Hypothalamus (tissue), 51 donors: ENCODE data around the gene SIGLEC9.
"Not testable (repeated sequence)": the region's sequence is repeated elsewhere in the genome, so short reads cannot be mapped to it uniquely, and the experiment has no call there.

Source experiments
- DNase-seq, 51 donors: peaks; one replicate each; lab custom pipeline; 2025; lab: John Stamatoyannopoulos, UW

Gene SIGLEC9

DNA sequence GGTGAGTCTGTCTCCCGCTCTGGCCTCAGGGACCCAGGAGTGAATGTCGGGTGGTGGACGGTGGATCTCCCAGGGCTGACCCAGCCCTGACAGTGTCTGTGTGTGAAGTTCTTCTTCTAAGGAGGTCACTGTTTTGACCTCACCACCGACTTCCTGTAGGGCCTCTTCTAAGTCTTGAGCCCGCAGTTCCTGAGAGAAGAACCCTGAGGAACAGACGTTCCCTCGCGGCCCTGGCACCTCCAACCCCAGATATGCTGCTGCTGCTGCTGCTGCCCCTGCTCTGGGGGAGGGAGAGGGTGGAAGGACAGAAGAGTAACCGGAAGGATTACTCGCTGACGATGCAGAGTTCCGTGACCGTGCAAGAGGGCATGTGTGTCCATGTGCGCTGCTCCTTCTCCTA is 17.4 kb downstream of the SIGLEC9 start, which contains the start of gene SIGLEC7:
Gene SIGLEC7 (plus strand): TSS at position 183 of the 400 bp plus-strand sequence. CDS start 69 bp downstream, at position 252.
- peak in 8 of 51 donors; percentile 13 to 26 (median 18) for DNase-seq

DNA sequence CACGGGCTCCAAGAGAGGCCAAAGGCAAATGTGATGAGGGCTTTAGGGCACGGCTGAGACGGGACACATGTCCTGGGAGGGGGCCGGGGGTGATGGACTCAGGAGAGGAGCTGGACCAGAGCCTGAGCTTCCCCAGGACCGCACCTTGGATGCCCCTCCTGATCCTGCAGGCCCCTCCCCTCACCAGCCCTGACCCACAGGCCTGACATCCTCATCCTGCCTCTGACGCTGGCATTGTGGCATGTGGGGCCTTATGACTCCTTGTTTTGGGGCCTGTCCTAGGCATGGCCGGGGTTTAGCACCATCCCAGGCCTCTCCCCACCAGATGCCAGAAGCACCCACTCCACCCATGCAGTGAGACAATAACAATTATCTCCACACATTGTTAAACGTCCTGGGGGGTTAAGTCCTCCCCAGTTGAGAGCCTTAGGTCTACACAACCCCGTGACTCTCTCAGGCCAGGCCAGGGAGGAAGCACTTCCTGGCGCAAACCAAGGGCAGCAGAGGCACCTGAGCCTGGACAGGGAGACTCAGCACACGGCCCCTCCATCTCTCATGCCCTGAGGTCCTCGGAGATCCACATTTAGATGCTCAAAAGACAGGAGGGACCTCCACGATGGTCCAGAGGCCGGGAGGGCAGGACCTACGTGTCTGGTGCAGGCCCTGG is 18.2 kb downstream of the SIGLEC9 start:
- DNase-seq: not testable (repeated sequence)

DNA sequence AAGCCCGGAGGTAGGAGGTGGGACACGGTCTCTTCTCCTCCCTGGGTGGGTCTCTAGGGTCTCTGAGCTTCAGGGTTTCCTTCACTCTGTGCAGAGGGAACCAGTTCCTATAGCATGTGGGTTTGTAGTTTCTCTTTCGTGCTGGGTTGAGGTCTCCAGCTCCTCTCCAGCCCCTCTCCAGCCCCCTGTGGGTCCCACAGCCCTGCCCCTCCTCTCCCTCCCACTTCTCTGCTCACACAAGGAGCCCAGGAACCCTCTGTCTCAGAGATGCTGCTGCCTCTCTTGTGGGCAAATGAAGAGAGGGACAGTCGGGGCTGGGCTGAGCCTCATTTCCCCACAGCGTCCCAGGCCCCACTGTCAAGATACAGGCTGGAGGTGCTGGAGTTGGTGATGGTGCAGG is 18.8 kb downstream of the SIGLEC9 start:
- DNase-seq: no peak

DNA sequence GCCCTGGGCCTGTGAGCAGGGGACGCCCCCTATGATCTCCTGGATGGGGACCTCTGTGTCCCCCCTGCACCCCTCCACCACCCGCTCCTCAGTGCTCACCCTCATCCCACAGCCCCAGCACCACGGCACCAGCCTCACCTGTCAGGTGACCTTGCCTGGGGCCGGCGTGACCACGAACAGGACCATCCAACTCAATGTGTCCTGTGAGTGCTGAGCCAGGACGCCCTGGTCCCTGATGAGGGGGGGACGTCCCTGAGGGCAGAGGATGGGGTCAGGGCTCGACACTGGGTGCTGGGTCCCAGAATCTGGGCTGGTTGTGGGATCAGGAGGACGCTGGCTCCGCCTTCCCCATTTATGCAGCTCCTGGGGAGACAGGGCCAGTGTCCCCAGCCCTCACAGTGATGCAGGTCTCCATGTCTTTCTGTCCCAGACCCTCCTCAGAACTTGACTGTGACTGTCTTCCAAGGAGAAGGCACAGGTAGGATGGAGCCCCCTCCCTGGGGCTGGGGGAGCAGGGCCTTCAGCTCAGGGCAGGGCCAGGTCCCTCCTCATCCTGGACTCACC is 19.9 kb downstream of the SIGLEC9 start:
- DNase-seq: no peak

DNA sequence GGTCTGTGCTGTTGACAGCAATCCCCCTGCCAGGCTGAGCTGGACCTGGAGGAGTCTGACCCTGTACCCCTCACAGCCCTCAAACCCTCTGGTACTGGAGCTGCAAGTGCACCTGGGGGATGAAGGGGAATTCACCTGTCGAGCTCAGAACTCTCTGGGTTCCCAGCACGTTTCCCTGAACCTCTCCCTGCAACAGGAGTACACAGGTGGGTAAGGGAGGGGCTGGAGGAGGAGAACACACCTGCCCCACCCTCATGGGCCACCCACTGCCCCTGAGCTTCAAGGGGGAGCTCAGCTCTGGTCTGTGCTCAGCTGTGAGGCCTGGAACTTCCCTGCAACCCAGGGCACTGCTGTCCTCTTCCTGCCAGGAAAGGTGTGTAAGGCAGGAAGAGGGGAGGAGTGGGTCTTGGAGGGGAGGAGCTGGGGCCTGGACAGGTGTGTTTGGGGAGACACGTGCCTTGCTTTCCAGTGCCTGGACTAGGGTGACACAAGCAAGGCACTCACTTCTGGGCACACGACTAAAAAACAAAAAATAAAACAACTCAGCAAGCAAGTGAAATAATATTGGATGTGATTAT is 21.3 kb downstream of the SIGLEC9 start:
- DNase-seq: no peak

DNA sequence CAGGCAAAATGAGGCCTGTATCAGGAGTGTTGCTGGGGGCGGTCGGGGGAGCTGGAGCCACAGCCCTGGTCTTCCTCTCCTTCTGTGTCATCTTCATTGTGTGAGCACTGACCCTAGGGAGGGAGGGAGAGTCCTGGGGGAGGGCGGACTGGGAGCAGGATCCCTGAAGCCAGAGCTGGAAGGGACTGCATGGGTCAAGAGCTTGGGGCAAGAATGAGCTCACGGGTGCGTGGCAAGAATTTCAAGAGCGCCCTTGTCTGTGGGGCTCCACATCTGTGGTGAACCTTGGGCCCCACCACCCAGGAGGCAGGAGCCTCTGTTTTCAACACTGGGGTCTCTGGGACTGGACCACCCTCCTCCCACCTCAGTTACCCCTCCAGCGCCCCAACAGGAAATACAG is 22.0 kb downstream of the SIGLEC9 start:
- DNase-seq: no peak

DNA sequence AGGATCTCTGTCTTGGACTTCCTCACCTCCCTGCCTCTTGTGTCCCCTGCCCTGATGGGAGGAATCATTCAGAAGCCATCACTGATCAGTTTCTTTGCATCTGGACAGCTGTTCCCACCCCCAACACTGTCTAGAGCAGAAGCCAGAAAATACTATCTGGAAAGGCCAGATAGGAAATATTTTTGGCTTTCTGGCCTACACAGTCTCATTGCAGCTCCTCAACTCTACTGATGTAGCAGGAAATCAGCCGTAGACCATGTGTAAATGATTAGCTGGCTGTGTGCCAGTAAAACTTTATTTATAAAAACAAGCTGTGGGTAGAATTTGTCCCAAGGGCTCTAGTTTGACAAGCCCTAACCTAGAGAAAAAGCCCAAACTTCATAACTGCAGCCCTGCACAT is 23.0 kb downstream of the SIGLEC9 start:
- no peak for DNase-seq

DNA sequence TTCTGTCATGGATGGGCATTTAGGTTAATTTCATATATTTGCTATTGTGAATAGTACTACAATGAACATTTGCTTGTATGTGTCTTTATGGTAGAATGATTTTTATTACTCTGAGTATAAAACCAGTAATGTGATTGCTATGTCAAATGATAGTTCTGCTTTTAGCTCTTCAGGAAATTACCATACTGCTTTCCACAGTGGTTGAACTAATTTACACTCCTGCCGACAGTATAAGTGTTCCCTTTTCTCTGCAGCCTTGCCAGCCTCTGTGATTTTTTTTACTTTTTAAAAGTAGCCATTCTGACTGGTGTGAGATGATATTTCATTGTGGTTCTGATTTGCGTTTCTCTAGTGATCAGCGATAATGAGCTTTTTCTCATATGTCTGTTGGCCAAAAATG is 23.9 kb downstream of the SIGLEC9 start:
- no peak for DNase-seq

DNA sequence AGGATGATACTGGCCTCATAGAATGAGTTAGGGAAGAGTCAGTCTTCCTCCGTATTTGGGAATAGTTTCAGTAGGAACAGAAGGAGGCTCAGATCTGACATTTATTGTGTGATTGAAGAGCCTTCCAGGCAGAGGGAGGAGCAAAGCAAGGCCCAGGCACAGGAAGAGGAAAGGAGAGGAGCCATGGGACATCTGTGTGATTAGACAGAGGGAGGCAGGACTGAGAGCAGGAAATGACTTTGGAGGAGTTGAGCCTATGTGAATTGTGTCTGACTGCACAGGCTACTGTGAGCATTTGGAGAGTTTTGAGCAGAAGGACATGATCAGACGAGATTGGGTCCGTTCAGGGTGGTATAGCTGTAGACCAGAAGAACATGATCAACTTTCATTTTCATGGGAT is 25.9 kb downstream of the SIGLEC9 start:
- DNase-seq: no peak

DNA sequence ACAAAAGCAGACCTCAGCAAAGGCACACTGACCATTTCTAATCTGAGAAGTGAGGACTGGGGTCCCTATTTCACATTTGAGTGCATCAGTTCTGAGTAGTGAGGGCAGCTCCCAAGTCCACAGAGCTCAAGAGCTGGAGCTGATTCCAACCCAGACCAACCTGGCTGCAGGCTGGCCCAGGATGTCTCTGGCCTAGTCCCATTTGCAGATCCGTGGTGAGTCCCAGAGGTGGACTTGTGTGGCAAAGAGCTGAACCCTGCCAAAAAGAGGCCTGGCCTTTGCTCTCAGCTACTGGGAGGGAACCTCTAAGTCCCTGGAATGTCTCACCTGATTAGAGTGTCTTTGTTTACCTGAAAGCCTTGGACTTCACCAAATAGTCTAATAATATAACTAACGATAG is 32.0 kb downstream of the SIGLEC9 start:
- DNase-seq: no peak

DNA sequence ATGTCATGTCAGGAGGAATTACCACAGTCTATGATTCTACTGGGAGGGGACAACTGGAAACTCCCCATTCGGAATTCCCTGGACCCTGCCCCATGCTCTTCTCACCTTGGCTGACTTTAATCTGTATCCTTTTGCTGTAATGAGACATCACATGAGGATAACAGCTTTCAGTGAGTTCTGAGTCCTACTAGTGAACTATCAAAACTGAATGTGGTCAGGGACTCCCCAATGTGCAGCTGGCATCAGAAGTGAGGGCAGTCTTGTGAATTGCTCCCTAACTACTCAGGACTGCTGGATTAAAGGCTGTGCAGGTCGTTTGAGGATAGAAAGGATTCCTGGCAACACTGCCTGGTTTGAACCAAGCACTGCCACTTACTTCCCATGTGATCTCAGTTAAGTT is 32.6 kb downstream of the SIGLEC9 start:
- DNase-seq: no peak

DNA sequence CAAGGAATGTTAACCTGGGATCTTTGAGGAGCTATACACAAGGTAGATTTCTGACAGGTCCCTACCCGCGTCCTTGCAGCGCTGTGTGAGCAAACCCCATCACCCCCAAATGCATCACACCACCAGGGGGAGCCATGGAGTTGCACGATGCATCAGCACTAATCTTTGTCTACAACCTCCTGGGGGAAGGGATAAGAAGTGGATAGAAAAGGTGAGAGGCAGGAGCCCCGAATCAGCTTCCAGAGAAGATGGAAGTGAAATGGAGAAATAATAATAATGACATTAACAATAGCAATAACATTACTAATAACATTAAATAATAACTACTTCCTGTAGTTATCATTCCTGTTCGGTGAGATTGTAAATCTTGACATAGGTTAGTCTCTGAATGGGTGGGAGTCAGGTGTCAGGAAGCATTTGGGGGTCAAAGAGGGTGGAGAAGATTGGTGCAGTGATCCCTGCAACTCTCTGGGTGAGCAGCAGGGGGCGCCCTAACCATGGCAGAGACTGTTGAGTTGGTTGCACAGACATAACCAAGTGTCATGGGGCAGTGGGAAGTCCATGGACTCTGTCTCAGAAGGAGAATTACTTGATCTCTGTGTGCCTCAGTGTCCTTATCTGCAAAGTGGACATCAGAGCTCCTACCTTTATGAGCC is 33.9 kb downstream of the SIGLEC9 start:
- peak in 11 of 51 donors; percentile 1 to 49 (median 13) for DNase-seq

DNA sequence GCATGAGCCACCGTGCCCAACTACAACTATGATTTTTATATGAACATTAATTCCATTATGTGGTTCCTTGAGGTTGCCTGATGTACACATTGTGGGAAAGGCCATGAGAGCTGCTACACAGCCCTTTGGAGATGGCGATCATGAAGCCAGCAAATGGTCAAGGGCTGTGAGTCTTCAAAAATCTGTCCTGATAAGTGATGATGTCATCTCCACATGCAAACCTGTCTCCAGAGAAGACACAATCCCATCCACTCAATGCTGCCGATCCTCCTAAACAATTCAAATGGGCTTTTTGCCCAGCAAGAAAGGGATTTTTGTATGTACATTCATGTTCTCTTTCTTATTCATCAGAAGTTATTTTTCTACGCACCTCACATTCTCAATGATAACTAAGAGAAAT is 35.0 kb downstream of the SIGLEC9 start:
- DNase-seq: no peak

DNA sequence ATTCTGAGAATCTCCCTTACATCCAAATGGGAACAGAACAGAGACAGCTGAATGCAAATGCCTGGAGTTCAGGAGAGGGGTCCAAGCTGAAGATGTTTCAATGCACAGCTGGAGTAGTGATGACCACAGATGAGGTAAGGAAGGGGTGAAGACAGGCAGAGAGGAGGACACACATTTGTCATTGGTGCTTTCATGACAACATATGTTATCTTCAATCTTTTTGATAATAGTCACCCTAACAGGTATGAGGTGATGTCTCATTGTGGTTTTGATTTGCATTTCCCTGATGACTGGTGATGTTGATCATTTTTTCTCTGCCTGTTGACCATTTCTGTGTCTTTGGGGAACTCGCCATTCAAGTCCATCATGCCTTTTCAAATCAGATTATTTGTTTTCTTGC is 36.6 kb downstream of the SIGLEC9 start:
- DNase-seq: no peak

DNA sequence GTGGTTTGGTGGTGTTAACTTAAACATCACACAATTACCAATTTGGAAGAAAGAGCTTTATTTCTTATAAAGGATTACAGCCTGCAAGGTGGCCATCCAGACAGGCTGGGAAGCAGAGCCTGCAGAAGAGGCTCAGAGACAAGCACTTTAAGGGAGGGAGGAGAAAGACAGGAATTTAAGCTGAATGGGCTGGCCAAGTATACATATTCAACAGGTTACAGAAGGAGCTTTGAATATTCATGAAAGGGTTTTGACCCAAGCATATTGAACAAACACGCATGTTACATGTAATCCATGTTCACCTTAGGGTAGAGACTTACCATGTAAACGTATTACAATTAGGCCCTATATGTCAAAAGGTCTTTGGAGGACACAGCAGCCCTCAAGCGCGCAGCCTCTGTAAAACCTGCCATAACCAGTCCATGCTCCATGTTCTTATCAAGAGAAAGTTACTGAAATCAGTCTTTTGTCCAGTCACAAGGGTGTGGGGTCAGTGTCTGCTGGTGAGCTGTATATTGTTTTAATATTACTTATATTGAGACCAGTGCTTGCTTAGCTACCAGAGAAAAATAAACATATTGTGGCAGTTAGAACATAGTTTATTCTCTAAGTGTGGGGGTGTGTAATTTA is 37.3 kb downstream of the SIGLEC9 start:
- no peak for DNase-seq

DNA sequence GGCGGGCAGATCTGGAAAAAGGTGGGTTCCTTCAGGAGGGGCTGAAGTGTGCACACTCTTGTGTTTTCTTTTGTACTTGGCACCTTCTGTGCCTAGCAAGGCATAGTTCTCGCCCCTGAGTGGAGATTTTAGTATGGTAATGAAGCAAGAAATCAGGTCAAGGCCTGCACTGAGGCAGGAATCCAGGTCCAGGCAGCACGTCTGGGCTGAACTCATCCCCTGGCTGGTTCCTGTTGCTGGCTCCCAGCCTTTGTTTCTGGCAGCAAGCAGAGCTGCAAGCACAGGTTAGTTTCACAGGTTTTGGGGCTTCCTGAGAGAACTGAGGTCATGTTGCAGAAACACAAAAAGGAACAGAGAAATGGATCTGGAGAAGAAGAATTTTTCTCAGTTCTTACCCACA is 38.6 kb downstream of the SIGLEC9 start:
- DNase-seq: no peak

DNA sequence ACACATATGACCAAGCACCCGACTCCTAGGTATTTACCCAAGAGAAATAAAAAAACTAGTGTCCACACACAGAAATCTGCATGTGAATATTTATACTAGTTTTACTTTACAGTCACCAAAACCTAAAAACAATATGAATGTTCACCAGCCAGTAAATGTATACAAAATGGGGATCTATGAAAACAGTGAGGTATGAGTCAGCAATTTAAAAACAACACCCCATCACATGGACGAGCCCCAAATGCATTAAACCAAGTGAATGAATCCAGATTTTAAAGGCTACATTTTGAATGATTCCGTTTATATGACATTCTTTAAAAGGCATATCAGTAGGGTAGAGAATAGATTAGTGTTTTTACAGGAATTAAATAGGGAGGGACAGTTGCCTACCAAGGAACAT is 39.5 kb downstream of the SIGLEC9 start:
- no peak for DNase-seq

DNA sequence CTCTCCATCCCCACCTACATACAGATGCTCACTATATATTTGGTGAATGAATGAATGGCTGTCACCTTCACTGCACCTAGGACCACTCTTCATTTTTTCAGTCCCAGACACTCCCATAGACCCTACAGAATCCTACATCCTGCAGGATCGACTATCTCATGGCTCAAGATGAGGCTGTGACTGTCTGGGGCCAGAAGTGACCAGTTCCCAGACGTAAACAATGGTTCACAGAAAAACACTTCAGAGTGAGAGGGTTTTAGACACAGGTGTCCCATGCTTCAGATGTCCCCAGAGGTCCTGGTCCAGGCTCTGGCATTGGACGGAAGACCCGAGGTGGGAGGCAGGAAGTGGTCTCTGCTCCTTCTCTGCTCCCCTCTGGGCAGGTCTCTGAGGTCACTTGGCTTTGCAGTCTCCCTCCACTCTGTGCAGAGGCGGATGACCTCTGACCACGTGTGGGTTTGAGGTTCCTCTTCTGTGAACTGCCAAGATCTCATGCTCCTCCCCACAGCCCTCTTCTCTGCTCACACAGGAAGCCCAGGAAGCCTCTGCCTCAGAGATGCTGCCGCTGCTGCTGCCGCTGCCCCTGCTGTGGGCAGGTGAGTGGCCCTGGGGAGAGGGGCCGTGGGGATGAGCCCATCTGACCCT is 42.3 kb downstream of the SIGLEC9 start:
- DNase-seq: peak in 11 of 51 donors; percentile 1 to 31 (median 13)

DNA sequence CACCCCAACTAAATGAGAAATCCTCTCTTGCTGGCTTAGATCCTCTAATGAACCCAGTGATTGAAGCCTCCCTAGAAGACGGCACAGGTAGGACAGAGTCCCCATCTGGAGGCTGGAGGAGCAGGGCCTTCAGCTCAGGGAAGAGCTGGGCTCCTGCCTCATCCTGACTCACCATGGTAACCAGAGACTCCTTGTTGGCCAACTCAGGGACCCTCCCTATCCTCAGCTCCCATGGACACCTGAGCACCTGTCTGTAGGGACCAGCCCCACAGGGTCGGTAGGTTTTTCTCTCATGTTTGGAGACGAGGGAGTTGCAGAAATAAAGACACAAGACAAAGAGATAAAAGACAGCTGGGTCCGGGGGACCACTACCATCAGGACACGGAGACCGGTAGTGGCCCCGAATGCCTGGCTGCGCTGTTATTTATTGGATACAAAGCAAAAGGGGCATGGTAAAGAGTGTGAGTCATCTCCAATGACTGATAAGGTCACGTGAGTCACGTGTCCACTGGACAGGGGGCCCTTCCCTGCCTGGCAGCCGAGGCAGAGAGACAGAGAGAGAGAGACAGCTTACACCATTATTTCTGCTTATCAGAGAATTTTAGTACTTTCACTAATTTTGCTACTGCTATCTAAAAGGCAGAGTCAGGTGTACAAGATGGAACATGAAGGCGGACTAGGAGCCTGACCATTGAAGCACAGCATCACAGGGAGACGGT is 44.0 kb downstream of the SIGLEC9 start:
- DNase-seq: no peak

DNA sequence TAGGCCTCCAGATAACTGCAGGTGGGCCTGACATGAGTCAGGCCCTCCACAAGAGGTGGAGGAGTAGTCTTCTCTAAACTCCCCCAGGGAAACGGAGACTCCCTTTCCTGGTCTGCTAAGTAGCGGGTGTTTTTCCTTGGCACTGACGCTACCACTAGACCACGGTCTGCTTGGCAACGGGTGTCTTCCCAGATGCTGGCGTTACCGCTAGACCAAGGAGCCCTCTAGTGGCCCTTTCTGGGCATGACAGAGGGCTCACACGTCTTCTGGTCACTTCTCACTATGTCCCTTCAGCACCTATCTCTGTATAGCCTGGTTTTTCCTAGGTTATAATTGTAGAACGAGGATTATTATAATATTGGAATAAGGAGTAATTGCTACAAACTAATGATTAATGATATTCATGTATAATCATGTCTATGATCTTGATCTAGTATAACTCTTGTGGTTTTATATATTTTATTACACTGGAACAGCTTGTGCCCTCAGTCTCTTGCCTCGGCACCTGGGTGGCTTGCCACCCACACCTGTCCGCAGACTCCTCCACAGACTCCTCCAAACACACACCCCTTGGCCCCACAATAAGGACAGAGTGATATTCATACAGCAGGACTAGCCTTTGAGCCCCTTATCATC is 44.7 kb downstream of the SIGLEC9 start:
- peak in 41 of 51 donors; percentile 1 to 80 (median 41) for DNase-seq
